Fibroblast of lung (primary cell): Measurements from ENCODE around the gene CYP19A1. TPM values are rescaled to one million over a fixed set of nuclear protein-coding genes. Genes with fewer than 3 reads are reported as not detected.

Source experiments
- DNase-seq, 2 donors: peaks; one replicate each; pipeline versions ENCODE4 v3.0.0 to v3.0.0-alpha.2; 2010; ENCODE audit warnings: low read depth in 2 of 2
- H2AFZ ChIP-seq: 2 replicates; pipeline ENCODE4 v1.5.1; 2012; ENCODE audit warnings: low read length, control low read depth, inconsistent platforms
- H3K27ac ChIP-seq: 2 replicates; pipeline ENCODE4 v1.5.1; 2011; ENCODE audit warnings: low read length, control low read depth; ENCODE audit not compliant: insufficient read depth
- H3K27me3 ChIP-seq: 2 replicates; pipeline ENCODE4 v1.5.1; 2011; ENCODE audit warnings: mild to moderate bottlenecking, low read length; ENCODE audit not compliant: control insufficient read depth, insufficient read depth
- H3K36me3 ChIP-seq: 2 replicates; pipeline ENCODE4 v1.5.1; 2011; ENCODE audit warnings: low read length; ENCODE audit not compliant: control insufficient read depth, insufficient read depth
- H3K4me1 ChIP-seq: 2 replicates; pipeline ENCODE4 v1.5.1; 2011; ENCODE audit warnings: low read length; ENCODE audit not compliant: control insufficient read depth, insufficient read depth; ENCODE audit errors: extremely low read depth
- H3K4me2 ChIP-seq: 2 replicates; pipeline ENCODE4 v1.5.1; 2011; ENCODE audit warnings: low read length, control low read depth; ENCODE audit not compliant: insufficient read depth; ENCODE audit errors: extremely low read depth
- H3K4me3 ChIP-seq, 4 experiments: fragments of 200-600 bp in 1 of 4; sonication (generic) in 1 of 4; replicated peaks in 1 of 4; 2 replicates each; pipeline ENCODE4 v1.5.1; 2011 to 2016; ENCODE audit warnings: low read length in 4 of 4, low read depth in 3 of 4, mild to moderate bottlenecking in 3 of 4, control low read depth in 2 of 4, inconsistent platforms in 1 of 4, mixed read lengths in 1 of 4; ENCODE audit not compliant: insufficient read depth in 1 of 4; ENCODE audit errors: control extremely low read depth in 1 of 4
- H3K79me2 ChIP-seq: 2 replicates; pipeline ENCODE4 v1.5.1; 2012; ENCODE audit warnings: mild to moderate bottlenecking, low read length, inconsistent platforms; ENCODE audit not compliant: control insufficient read depth, insufficient read depth
- H3K9ac ChIP-seq: 2 replicates; pipeline ENCODE4 v1.5.1; 2011; ENCODE audit warnings: mild to moderate bottlenecking, low read length, control low read depth; ENCODE audit not compliant: insufficient read depth
- H3K9me3 ChIP-seq: 2 replicates; pipeline ENCODE4 v1.5.1; 2012; ENCODE audit warnings: low read depth, low read length; ENCODE audit not compliant: control insufficient read depth, insufficient read depth
- H4K20me1 ChIP-seq: 2 replicates; pipeline ENCODE4 v1.5.1; 2011; ENCODE audit warnings: low read length; ENCODE audit not compliant: control insufficient read depth, insufficient read depth; ENCODE audit errors: extremely low read depth
- CTCF ChIP-seq, 2 donors: IDR thresholded peaks in 1 of 2; conservative IDR thresholded peaks in 1 of 2; 1 replicate in 1 of 2; 2 replicates in 1 of 2; pipeline ENCODE4 v1.5.1; 2011 to 2012; ENCODE audit warnings: low read length in 2 of 2, control low read depth in 1 of 2, inconsistent platforms in 1 of 2, low read depth in 1 of 2, mild to moderate bottlenecking in 1 of 2
- EZH2 ChIP-seq: IDR thresholded peaks from 2 replicates; pipeline ENCODE4 v1.5.1; 2012; ENCODE audit warnings: low read length, control low read depth, mild to moderate bottlenecking; ENCODE audit errors: missing control alignments
- polyA plus RNA-seq, 2 donors: library from polyadenylated mRNA; depleted of rRNA in 1 of 2; stranded (reverse) in 1 of 2; unstranded in 1 of 2; fragments of >200 nt; gene quantifications; 2 replicates each; pipeline ENCODE4 v1.2.1, GENCODE V29; 2011 to 2012; ENCODE audit warnings: missing spikeins in 1 of 2
- total RNA-seq: library from RNA; depleted of rRNA; stranded (reverse); fragments of >200 nt; gene quantifications from 2 replicates; pipeline ENCODE4 v1.2.1, GENCODE V29; 2014

Gene CYP19A1
- total and polyA plus RNA-seq, 2 donors (not counting 1 experiment from before 2014, with no cell fraction given), result 0.16 to 2.3 TPM

- Histone ChIP-seq H4K20me1 (no peaks in the 10 kb centered on the region), H3K4me2 (no peak overlapping the region), H3K9ac (no peak overlapping the region), H2AFZ (no peak overlapping the region), H3K4me1 (peaks cover 7% of the 10 kb centered on the region), H3K9me3 (no peaks in the 10 kb centered on the region), H3K79me2 (no peaks in the 10 kb centered on the region), H3K27ac (no peak overlapping the region), H3K4me3 (no peak overlapping the region), H3K36me3 (no peaks in the 10 kb centered on the region), H3K27me3 (no peaks in the 10 kb centered on the region)
- no peak for DNase-seq
- TF ChIP-seq EZH2 (no peak), CTCF (conservative IDR thresholded peaks at IDR 0.05 in 1 of 2, IDR thresholded peaks at IDR 0.05 in 1 of 2; ENCODE audit: low read depth in 1 of 2, low read length in 2 of 2) (no peak)
These were observed 133.1 kb downstream of the CYP19A1 start for GRCh38 chr15:51205050-51205975.

- TF ChIP-seq EZH2 (no peak), CTCF (conservative IDR thresholded peaks at IDR 0.05 in 1 of 2, IDR thresholded peaks at IDR 0.05 in 1 of 2; ENCODE audit: low read depth in 1 of 2, low read length in 2 of 2) (no peak)
- Histone ChIP-seq H3K4me3 (no peak overlapping the region), H3K27ac (peak overlapping the region; percentile 75), H3K4me2 (no peak overlapping the region), H4K20me1 (no peaks in the 10 kb centered on the region), H3K27me3 (no peaks in the 10 kb centered on the region), H3K9me3 (no peaks in the 10 kb centered on the region), H3K79me2 (no peaks in the 10 kb centered on the region), H3K9ac (no peak overlapping the region), H3K4me1 (peaks cover 7% of the 10 kb centered on the region), H3K36me3 (no peaks in the 10 kb centered on the region), H2AFZ (peak overlapping the region; percentile 6)
- peak; percentile 74 to 88 for DNase-seq
These were observed 134.6 kb downstream of the CYP19A1 start for GRCh38 chr15:51203797-51204196.

GRCh38 chr15:51202783-51203182 lies 135.6 kb downstream of the CYP19A1 start:
- no peak overlapping the region for H2AFZ ChIP-seq
- no peaks in the 10 kb centered on the region for H3K79me2 ChIP-seq
- H3K4me2 ChIP-seq, result no peak overlapping the region
- no peaks in the 10 kb centered on the region for H3K9me3 ChIP-seq
- no peak for TF ChIP-seq CTCF (conservative IDR thresholded peaks at IDR 0.05 in 1 of 2, IDR thresholded peaks at IDR 0.05 in 1 of 2; ENCODE audit: low read depth in 1 of 2, low read length in 2 of 2)
- no peak for TF ChIP-seq EZH2
- no peak overlapping the region for H3K27ac ChIP-seq
- no peaks in the 10 kb centered on the region for H3K36me3 ChIP-seq
- no peak for DNase-seq
- no peak overlapping the region for H3K4me3 ChIP-seq
- no peaks in the 10 kb centered on the region for H3K27me3 ChIP-seq
- H3K4me1 ChIP-seq, result peaks cover 7% of the 10 kb centered on the region
- no peak overlapping the region for H3K9ac ChIP-seq
- H4K20me1 ChIP-seq, result no peaks in the 10 kb centered on the region
